Activated CD4-positive, CD25-positive, alpha-beta regulatory T cell treated with anti-CD3 and anti-CD28 coated beads, Interleukin-2, amount 50 U/mL, for 72 hours (primary cell): Measurements from ENCODE around the gene TSHZ2.
"Not testable (repeated sequence)": the region's sequence is repeated elsewhere in the genome, so short reads cannot be mapped to it uniquely, and the experiment has no call there.

Experiments used
- DNase-seq: peaks from one replicate; pipeline ENCODE4 v3.0.0; 2021

Gene TSHZ2

DNA sequence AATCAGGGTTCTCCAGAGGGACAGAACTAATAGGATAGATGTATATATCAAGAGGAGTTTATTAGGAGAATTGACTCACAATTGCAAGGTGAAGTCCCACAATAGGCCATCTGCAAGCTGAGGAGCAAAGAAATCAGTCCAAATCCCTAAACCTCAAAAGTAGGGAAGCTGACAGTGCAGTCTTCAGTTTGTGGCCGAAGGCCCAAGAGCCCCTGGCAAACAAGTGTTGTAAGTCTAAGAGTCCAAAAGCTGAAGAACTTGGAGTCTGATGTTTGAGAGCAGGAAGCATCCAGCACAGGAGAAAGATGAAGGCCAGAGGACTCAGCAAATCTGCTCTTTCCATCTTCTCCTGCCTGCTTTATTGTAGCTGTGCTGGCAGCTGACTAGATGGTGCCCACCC is 117.7 kb downstream of the TSHZ2 start:
- not testable (repeated sequence) for DNase-seq

DNA sequence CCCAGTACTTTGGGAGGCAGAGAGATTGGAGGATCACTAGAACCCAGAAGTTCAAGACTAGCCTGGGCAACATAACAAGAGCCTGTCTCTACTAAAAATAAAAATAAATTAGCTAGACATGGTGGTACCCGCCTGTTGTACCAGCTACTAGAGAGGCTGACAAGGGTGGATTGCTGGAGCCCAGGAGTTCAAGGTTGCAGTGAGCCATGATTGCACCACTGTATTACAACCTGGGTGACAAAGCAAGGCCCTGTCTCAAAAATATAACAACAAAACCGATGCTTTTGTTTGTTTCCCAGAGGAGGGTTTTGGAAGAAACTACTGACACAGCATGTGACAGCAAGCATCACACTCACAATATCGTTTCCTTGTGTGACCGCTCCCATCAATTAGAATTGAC is 119.6 kb downstream of the TSHZ2 start:
- DNase-seq: no peak

DNA sequence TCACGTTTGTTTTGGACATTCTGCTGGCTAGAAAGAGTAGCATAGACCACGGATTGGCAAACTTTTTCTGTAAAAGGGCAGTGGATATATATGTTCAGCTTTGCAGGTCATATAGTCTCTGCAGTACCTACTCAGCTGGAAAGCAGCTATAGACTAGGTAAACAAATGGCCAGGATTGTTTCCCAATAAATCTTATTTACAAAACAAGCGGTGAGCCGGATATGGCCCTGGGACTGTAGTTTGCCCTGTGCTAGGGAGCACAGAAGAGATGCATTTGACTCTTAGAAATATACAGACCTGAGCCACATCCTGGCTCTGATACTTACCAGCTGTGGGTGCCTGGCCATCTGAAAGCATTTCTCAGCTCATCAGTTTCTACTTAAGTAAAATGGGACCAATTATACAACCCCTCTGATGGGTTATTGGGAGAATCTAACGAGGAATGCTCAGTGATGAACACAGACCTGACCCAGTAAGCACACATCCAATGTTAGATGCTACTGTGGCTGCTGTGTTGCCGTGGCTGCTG is 120.7 kb downstream of the TSHZ2 start:
- no peak for DNase-seq

DNA sequence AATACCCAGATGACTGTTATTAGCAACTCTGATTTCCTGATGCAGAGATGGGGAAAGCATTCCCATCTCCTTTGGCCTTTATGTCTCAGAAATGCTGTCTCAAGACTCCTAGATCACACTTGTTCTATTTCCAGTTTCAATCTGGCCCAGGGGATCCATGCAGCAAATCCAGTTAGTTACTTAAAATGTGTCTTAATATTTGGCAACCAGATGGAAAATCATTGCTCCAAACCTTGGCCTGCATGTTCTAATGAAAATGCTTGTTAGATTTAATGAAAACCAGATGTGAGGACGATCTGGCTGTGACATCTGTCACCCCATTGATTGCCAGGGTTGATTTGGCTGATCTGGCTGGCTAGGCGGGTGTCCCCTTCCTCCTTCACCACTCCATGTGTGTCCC is 125.2 kb downstream of the TSHZ2 start:
- no peak for DNase-seq

DNA sequence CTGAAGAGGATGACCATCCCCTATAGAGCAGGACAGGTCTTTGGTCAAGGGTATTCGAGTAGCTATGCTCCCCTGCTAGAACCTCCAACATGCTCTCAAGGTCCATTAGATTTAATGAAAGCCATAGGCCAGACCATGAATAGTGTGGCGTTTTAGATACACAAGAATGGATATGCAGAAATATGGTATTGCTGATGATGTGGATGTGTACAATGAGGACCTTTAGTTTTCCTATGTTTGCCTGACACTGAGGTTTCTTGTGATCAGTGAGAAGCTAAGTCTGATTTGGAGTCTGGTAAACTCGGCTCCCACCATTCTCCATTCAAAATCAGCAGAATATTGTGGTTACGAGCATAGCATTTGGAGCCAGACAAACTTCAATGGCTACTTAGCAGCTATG is 125.6 kb downstream of the TSHZ2 start:
- no peak for DNase-seq

DNA sequence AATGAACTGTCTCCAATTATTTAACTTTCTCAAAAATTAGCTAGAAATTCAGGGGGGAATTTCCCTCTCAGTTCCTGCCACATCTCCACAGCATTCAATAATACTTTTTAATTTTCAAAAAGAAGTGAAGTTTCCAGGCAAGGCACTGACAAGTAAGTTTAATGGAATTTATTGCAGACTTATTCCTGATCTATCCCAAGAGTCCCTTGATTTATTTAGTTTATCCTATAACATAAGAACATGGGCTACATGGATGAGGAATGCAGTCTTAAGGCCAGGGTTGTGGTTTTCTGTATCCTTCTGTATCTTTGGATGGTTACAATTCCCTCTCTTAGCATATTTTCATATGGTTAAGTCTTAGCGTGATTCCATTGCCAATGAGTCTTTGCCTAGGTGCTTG is 126.5 kb downstream of the TSHZ2 start:
- no peak for DNase-seq

DNA sequence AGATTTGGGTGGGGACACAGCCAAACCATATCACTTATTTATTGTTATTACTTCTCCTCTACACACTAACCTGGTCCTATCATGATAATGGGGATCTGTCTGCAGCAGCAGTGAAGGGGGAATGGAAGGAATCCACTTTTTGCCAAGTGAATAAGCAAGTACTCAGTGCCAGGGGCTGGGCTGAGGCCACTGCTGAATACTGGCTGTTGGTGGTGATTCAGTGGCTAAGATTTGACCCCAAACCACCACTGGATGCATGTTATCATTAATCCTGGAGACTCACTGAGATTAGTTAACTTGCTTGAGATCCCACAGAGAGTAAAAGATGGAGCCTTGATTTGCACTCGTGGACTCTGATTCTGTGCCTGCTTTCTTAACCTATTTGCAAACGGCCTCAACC is 127.7 kb downstream of the TSHZ2 start:
- DNase-seq: no peak

DNA sequence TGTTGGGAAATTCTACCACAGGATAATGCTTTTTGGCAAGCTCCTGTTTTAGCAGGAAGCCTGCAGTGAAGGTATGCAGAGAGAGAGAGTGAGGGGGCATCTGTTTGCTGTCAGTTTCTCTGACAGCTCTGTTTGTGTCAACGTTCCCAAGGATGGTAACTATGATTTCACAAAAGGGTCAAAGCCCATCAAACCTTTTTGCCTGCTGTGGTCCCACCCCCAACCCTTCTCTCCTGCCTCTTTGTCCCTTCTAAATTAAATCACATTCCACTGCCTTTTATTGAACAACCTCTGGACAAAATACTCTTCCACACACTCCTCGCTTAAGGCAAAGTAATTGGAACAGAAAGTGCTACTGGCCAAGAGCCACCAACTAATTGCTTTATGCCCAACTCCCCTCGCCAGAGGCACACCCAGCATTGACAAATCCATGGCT is 128.3 kb downstream of the TSHZ2 start:
- DNase-seq: no peak

DNA sequence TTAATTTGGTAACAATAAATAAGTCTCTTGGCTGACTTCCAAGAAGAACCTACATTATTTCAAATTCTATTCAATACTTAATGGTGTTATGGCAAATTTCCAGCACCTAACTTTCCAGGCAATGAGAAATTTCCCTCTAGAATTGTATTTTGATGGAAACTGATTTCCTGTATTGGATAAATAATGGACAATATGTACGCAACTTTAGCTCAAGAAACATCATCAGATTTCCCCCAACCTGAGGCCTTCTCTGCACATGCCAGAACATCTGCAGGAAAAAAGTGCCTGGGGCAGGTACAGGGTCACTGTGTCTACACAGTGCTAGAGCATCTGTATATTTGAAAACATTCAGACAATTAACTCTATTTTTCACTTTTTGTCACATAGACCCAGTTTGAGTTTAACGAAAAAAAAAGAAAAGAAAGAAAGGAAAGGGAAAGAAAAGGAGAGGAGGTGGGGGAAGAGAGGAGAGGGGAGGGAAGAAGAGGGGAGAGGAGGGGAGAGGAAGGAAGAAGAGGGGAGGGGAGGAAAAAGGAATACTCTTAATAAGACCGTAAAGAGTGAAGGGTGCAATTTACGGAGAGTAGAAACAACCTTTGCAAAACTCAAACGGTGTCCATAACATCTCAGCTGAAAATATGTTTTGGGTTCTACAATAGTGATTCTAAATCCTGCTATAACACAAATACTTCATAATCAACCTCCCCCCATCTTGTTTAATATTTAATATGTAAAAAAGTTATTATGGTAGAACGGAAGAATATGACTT is 130.0 kb downstream of the TSHZ2 start:
- DNase-seq: no peak

DNA sequence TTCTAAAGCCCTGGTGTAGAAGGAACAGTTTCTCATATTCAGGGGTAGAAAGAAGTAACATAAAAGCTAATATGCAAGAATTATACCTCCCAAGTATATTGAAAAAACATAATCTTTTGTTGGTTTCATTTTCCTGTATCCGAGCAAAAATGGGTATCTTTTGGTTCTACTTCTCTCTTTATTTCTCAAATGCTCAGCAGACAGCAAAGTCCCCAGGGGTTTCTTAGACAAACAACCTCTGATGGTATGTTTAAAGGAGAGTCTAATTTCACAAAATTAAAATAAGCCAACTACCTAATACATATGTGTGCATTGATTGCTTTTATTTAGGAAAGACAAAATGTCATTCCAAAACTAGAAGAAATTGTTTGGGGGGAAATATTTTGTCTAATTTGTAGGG is 131.0 kb downstream of the TSHZ2 start:
- no peak for DNase-seq

DNA sequence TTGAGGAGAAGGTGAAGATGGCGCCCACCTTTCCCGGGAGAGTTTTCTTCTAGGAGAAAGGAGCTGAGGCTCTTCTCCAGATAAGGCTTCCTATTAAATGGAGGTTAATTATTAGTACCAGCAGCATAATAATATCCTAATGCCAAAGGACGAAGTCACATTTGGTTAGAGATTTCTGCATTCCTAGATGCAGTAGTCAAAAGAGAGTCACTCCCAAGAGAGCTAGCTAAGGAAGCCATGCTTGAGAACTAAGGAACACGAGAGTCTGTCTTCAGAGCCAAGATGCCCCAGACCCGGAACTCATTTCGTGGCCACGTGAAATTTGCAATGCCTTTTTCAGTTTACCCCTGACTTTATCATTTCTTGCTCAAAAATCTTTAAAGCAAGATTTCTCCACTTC is 132.7 kb downstream of the TSHZ2 start:
- DNase-seq: no peak

DNA sequence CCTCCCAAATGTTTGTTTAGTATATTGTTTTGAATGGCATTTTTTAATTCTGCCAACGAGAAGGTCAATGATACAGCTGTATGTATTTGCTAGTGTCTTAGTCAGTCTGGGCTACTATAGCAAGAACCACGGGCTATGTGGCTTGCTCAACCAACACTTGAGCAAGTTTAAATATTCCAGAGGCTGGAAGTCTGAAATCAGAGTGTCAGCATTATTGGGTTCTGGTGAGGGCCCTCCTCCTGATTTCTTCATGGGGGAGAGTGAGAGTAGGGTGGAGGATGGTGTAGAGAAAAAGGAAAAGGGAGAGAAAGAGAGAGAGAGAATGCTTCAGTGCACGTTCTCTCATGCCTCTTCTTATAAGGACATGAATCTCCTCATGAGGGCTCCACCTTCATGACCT is 144.6 kb downstream of the TSHZ2 start:
- no peak for DNase-seq

DNA sequence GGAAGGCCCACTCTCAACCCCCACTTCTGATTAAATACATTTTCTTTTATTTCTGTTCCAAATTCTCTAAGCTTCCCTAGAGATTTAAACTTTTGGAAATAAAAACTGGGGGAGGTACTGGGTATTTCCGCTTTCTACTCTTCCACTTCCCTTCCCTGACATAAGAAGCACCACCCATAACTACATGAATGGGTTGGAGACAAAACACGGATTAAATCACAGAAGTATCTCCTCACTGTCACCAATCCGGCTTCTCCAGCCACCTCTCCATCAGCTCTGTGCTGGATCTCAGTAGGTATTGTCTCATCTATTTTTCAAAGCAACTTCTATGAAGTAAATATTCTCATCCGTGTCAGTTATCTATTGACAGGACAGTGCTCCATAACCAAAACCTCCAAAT is 150.7 kb downstream of the TSHZ2 start:
- DNase-seq: no peak

DNA sequence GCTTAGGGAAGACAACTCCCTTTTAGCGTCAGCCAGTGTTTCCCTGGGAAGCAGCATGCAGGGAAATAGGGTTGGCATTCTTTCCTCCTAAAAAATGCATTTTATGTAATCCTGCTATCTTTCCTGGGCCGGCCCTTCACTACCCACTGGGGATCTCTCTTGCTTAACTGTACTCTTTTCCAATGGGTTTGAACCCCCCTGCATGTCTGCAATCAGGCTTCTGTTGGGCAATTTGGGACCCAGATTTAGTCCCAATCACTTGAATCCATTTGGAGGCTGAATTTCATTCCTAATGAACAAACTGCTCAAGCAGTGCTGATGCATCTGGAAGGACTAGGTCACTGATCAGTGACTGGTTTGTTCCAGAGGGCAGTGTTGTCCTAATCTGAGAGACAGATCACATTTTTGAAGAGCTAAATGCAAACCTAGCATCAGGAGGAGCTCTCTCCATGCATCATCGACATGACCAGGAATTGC is 152.0 kb downstream of the TSHZ2 start:
- DNase-seq: no peak

DNA sequence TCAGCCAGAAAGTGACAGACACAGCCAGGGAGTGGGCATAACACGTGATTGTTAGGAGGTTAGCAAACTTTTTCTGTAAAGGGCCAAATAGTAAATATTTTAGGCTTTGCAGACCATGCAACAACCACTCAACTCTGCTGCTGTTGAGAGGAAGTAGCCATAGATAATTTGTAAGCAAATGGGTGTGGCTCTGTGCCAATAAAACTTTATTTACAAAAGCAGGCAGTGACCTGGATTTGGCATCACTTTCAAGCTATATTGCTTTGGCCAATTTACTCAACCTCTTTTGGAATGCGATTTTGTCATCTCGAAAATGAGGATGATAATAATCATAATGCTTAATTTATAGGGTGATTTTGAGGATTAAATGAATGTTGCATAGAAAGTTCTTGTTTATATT is 152.6 kb downstream of the TSHZ2 start:
- no peak for DNase-seq

DNA sequence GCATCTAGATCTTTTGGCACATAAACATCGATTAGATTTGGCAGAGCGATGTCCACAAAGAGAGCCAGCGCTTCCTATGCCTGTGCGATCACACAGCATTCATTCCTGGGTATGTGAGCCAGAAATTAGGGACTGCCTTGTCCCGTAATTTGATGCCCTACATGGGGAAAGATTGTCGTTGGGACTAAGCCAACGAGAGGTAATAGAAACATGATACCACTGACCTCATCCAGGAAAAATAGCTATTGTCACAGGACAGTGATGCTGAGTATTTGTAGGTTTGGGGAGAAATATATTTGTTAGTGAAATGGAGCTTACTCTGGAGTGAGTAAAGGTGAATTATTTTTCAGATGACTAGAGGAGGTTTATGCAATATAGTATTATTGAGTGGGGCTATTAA is 154.0 kb downstream of the TSHZ2 start:
- no peak for DNase-seq

DNA sequence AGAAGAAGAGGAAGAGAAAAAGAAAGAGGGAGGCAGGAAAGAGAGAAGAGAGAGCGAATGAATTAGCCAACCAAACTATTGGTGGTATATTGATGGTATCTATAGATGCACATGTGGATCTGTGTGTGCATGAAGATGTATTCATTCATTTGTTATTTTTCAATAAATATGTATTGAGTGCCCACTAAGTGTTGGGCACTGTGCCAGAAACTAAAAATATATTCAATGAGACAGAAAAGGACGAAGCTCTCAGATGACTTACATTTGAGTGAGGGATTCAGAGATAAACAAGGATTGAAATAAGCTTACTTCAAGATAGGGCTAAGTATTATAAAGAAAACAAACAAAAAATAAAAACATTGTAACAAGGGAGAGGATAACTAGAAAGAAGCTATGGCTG is 154.9 kb downstream of the TSHZ2 start:
- DNase-seq: no peak

DNA sequence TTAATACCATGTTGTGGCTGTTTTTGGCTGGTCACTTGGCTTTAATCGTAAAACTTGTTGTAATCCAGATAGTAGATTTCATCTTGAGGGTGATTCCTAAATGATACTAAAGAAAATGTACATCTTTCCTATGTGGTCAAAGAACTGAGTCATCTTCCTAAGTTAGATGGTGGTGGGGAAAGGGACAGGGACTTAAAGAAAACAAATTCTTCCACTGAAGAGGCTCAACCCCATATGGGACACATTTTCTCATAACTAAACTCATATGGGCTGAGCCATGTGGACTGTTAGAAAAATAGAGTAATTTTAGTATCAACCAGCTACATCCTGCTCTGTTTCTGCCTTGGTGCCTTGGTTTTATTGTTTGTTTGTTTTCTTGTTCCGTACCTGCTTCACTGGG is 155.8 kb downstream of the TSHZ2 start:
- DNase-seq: no peak

DNA sequence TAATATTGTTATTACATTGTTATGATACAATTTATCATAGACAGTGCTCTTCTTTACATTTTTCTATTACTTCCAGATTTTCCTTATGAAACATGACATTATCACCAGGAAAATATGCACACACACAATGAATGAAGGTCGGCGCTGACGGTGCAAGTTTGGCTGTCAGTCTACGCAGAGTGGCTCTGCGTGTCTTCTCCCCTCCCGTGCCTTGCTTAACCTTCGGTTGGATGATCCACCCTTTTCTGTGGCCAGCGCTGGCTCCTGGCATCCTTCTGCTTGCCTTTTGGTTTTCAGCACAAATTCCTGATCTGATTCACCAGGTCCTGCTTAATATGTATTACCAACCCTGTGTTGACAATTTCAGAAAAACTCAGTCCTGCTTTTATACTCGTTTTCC is 157.4 kb downstream of the TSHZ2 start:
- DNase-seq: no peak

DNA sequence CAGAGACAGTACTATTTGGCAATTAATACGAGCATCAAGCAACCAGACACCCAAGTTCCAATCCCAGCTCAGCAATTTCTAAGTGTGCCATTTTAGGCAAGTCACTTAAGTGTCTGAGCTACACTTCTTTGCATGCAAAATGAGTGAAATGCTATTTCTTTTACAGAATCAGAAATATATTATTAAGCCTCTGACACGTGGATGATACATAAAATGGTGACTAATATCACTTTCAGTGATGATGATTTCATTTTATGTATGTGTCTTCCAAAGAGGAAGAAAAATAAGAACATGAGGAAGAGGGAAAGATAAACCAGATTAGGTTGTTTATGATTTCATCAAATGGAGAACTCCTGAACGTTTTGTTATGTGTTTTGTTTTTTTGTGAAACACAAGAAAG is 158.6 kb downstream of the TSHZ2 start:
- no peak for DNase-seq

DNA sequence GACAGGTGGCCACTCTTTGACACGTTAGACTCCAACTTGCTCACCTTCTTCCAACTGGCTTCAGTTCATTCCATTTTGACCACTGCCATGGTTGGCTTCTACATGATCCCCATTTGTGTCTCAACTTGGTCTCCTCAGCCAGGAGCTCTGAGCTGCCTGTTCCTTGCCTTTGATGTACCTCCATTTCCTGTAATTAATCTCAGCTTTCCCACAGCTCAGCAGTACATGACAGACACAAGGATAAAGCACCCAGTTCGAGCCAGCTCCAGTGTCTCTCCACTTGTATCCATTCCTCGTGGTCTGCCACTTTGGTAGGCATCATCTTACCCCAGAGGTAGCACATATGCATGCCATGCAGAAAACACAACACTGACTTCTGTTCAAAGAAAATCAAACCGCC is 161.0 kb downstream of the TSHZ2 start:
- no peak for DNase-seq

DNA sequence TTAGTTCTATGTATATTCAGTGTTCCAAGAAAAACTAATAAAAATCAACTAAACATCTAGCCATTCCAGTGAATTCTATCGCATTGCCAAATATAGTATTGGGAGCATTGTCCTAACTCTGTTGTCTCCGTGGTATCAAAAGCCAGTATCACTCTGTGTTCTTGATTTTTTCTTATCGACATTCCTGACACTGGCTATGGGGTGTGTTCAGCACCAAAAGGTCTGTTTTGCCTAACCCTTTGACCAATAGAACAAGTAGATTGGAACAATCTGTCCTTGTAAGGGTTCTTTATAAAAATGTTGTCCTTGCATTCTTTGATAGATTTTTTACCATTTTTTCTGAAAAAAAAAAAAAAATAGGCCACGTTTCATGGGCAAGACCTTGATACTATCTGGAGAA is 161.5 kb downstream of the TSHZ2 start:
- DNase-seq: no peak

DNA sequence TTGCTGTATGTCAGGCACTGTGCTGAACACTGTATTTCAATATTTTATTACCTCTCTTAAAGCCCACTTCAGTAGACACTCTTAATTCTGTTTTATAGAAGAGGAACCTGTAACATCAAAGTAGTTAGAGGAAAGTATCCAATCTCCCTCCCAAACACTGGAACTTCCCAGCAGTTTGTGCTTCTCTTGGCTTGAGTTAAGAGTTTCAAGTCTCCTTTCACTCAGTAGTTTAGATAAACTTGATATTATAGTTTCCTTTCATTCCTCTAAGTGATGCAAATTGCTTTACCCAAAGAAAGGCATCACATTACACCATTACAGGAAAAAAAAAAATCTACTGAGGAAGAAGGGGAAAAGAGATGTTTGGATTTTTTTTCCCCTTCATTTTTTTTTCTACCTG is 164.3 kb downstream of the TSHZ2 start:
- no peak for DNase-seq

DNA sequence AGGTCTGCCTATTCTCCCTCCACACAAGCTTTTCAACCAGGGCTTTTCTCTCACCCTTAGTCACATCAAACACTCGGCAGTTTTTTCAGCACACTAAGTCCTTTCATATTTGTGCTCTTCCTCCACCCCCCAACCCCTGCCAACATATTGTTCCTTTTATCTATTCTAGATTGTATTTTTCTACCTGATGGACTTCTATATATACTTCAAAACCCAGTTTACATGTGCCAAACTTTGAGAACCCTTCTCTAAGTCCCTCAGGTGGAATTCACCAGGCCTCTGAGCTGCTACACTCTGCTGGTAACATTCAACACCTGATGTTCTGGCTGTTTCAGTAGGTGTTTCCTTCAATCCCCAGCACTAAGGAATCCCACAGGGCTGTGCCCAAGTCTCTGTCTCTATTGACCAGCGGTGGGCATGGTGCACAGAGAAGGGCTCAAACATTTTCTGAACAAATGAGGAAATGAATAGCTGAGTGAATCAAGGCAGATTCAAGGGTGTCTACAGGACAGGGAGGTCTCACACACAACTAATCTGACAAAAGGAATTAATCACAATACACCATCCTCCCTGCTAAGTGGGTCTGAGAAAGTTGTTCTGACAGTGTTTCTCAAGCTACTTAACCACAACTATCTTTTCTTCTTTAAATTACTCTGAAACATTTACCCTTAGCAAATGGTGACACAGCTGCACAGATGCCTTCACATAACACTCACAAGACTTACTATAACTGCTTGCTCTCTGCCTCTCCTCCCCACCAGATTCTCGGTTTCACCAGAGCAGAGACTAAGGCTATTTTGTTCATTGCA is 166.5 kb downstream of the TSHZ2 start:
- DNase-seq: no peak
